Endothelial cell of umbilical vein (primary cell): ENCODE data around the gene EGFL7. TPM values are rescaled to one million over a fixed set of nuclear protein-coding genes. Genes with fewer than 3 reads are reported as not detected.
A peak's percentile ranks its signal among the peaks of the same experiment; 100 is the strongest.

Experiments
- BruUV-seq: library from RNA; stranded (reverse); fragments of 400-500 nt; replicated peaks from 2 replicates; lab custom pipeline; 2021; lab: Mats Ljungman, UMichigan
- CTCF ChIA-PET: fragments of 300-600, 350-600 bp; sonication (Branson Sonifier 250); formaldehyde crosslinking; loops from one replicate; lab custom pipeline; 2021; ENCODE audit warnings: antibody characterized with exemption, inconsistent platforms; lab: Charles Lee
- POLR2A ChIA-PET: fragments of 300-600, 350-600 bp; sonication (Branson Sonifier 250); formaldehyde crosslinking; loops from one replicate; lab custom pipeline; 2021; ENCODE audit warnings: antibody characterized with exemption, inconsistent platforms; lab: Charles Lee
- DNase-seq: peaks from one replicate; pipeline ENCODE4 v3.0.0-alpha.2; 2011; ENCODE audit warnings: low read depth, low spot score
- FAIRE-seq: peaks from 2 replicates; lab custom pipeline; 2011; peaks lifted over from hg19 to GRCh38; lab: Jason Lieb, UNC
- H2AFZ ChIP-seq: 2 replicates; pipeline ENCODE4 v1.6.0; 2012; ENCODE audit warnings: low read depth, low read length, control low read depth, inconsistent platforms
- H3K27ac ChIP-seq: 2 replicates; pipeline ENCODE4 v1.5.1; 2011; ENCODE audit warnings: low read depth, mild to moderate bottlenecking, control low read depth, low read length, moderate library complexity; ENCODE audit not compliant: insufficient read depth
- H3K27me3 ChIP-seq, 2 experiments: 2 replicates each; pipeline versions ENCODE4 v1.6.0 to v1.6.1; 2011; ENCODE audit warnings: low read length in 2 of 2, mixed read lengths in 1 of 2; ENCODE audit not compliant: control insufficient read depth in 2 of 2, insufficient read depth in 2 of 2
- H3K36me3 ChIP-seq, 2 experiments: 2 replicates in 1 of 2; 3 replicates in 1 of 2; pipeline ENCODE4 v1.5.1; 2011; ENCODE audit warnings: low read length in 2 of 2, mild to moderate bottlenecking in 1 of 2, moderate library complexity in 1 of 2; ENCODE audit not compliant: control insufficient read depth in 2 of 2, insufficient read depth in 2 of 2; ENCODE audit errors: extremely low read depth in 1 of 2
- H3K4me1 ChIP-seq: 3 replicates; pipeline ENCODE4 v1.5.1; 2011; ENCODE audit warnings: mild to moderate bottlenecking, low read length; ENCODE audit not compliant: control insufficient read depth, insufficient read depth; ENCODE audit errors: extremely low read depth
- H3K4me2 ChIP-seq: 2 replicates; pipeline ENCODE4 v1.6.1; 2011; ENCODE audit warnings: low read length, control low read depth, mixed read lengths; ENCODE audit not compliant: insufficient read depth
- H3K4me3 ChIP-seq, 3 experiments: fragments of 200-600 bp in 1 of 3; sonication (generic), shearing (Covaris generic) in 1 of 3; replicated peaks in 1 of 3; 2 replicates each; pipeline ENCODE4 v1.5.1; 2011 to 2016; ENCODE audit warnings: control low read depth in 3 of 3, low read length in 3 of 3, mild to moderate bottlenecking in 2 of 3, inconsistent platforms in 1 of 3, low read depth in 1 of 3, moderate library complexity in 1 of 3; ENCODE audit not compliant: insufficient read depth in 1 of 3
- H3K79me2 ChIP-seq: 2 replicates; pipeline ENCODE4 v1.6.0; 2012; ENCODE audit warnings: low read length, inconsistent platforms; ENCODE audit not compliant: control insufficient read depth, insufficient read depth
- H3K9ac ChIP-seq: replicated peaks from 2 replicates; pipeline ENCODE3; 2011; ENCODE audit warnings: low read length, control low read depth; ENCODE audit not compliant: insufficient read depth; ENCODE audit errors: extremely low read depth
- H3K9me1 ChIP-seq: replicated peaks from 3 replicates; pipeline ENCODE4 v1.6.0; 2011; ENCODE audit warnings: mild to moderate bottlenecking, low read length; ENCODE audit not compliant: control insufficient read depth, insufficient read depth; ENCODE audit errors: extremely low read depth
- H3K9me3 ChIP-seq: replicated peaks from 2 replicates; pipeline ENCODE4 v1.5.1; 2012; ENCODE audit warnings: low read length, inconsistent platforms; ENCODE audit not compliant: control insufficient read depth, insufficient read depth
- H4K20me1 ChIP-seq: replicated peaks from 2 replicates; pipeline ENCODE3; 2011; ENCODE audit warnings: mild to moderate bottlenecking, low read length; ENCODE audit not compliant: control insufficient read depth, insufficient read depth; ENCODE audit errors: extremely low read depth
- CTCF ChIP-seq, 2 donors: IDR thresholded peaks; 1 replicate in 1 of 2; 2 replicates in 1 of 2; pipeline ENCODE4 v1.5.1; 2011; ENCODE audit warnings: low read length in 2 of 2, mild to moderate bottlenecking in 2 of 2, moderate library complexity in 2 of 2, control low read depth in 1 of 2, inconsistent platforms in 1 of 2, low read depth in 1 of 2; ENCODE audit not compliant: insufficient read depth in 1 of 2; ENCODE audit errors: extremely low read depth in 1 of 2
- EZH2 ChIP-seq: IDR thresholded peaks from 2 replicates; pipeline ENCODE4 v1.6.1; 2012; ENCODE audit warnings: borderline replicate concordance, low read depth, mild to moderate bottlenecking, moderate library complexity, low read length, inconsistent platforms; ENCODE audit not compliant: severe bottlenecking
- FOS ChIP-seq: IDR thresholded peaks from 2 replicates; pipeline ENCODE4 v1.6.1; 2011; ENCODE audit warnings: mild to moderate bottlenecking, low read length, moderate library complexity, borderline replicate concordance; ENCODE audit not compliant: insufficient read depth
- GATA2 ChIP-seq: IDR thresholded peaks from 2 replicates; pipeline ENCODE4 v1.7.0; 2011; ENCODE audit warnings: low read depth, mild to moderate bottlenecking, moderate library complexity, mixed read lengths, low read length; ENCODE audit not compliant: insufficient read length, insufficient read depth
- JUN ChIP-seq: IDR thresholded peaks from 2 replicates; pipeline ENCODE4 v1.6.1; 2011; ENCODE audit warnings: borderline replicate concordance, low read depth; ENCODE audit not compliant: insufficient read length, insufficient read depth
- MAX ChIP-seq: IDR thresholded peaks from 2 replicates; pipeline ENCODE4 v1.6.1; 2011; ENCODE audit not compliant: insufficient read depth, insufficient read length
- MYC ChIP-seq: IDR thresholded peaks from one replicate; pipeline ENCODE4 v1.6.1; 2011; ENCODE audit warnings: mild to moderate bottlenecking, low read depth, low read length
- POLR2A ChIP-seq: IDR thresholded peaks from 2 replicates; pipeline ENCODE4 v1.6.1; 2012; ENCODE audit warnings: low read depth, mild to moderate bottlenecking, control low read depth, low read length
- POLR2AphosphoS5 ChIP-seq: IDR thresholded peaks from 2 replicates; pipeline ENCODE4 v1.6.1; 2012; ENCODE audit warnings: low read depth, mild to moderate bottlenecking, control low read depth, low read length, moderate library complexity; ENCODE audit not compliant: insufficient read depth
- dilution Hi-C: fragments of 300-500 bp; cut with MboI; formaldehyde crosslinking; loops from one replicate; pipeline ENCODE4 v1.15.0; 2019; ENCODE audit warnings: low sequenced_read_pairs; ENCODE audit not compliant: extremely low pct_ligation_motif_present
- intact Hi-C: fragments of 100-400 bp; cut with micrococcal nuclease; formaldehyde crosslinking; loops from one replicate; pipeline ENCODE4 v1.10.0; 2022
- polyA plus RNA-seq, 4 experiments: library from polyadenylated mRNA; depleted of rRNA in 3 of 4; stranded (reverse) in 3 of 4; unstranded in 1 of 4; fragments of >200 nt; gene quantifications; 2 replicates each; pipeline versions ENCODE4 v1.2.1 to v1.2.3, GENCODE V29; 2011 to 2012; ENCODE audit warnings: missing spikeins in 1 of 4
- total RNA-seq: library from RNA; stranded (reverse); gene quantifications from 2 replicates; pipeline ENCODE4 v1.2.3, GENCODE V29; 2021

Gene EGFL7
- total and polyA plus RNA-seq, 2 donors (not counting 3 experiments of a cell fraction or from before 2014, with no cell fraction given) = 1,043 to 1,377 TPM

- no peak for FAIRE-seq
- Histone ChIP-seq H3K9ac (no peak overlapping the region), H3K9me1 (no peaks in the 10 kb centered on the region), H2AFZ (no peak overlapping the region), H3K4me3 (no peak overlapping the region), H3K9me3 (no peaks in the 10 kb centered on the region), H4K20me1 (no peaks in the 10 kb centered on the region), H3K36me3 (peaks cover 6 to 24% of the 10 kb centered on the region in 2 experiments), H3K4me1 (peaks cover 66% of the 10 kb centered on the region), H3K79me2 (peaks cover 68% of the 10 kb centered on the region), H3K27me3 (no peaks in the 10 kb centered on the region), H3K27ac (peak overlapping the region; percentile 38), H3K4me2 (no peak overlapping the region)
- TF ChIP-seq POLR2AphosphoS5 (no peak), CTCF (IDR thresholded peaks at IDR 0.05; ENCODE audit: extremely low read depth in 1 of 2, insufficient read depth in 1 of 2, low read depth in 1 of 2, low read length in 2 of 2) (no peak), FOS (no peak), MAX (no peak), JUN (no peak), MYC (no peak), POLR2A (no peak), GATA2 (no peak), EZH2 (no peak)
- no TSS peak for BruUV-seq
- POLR2A ChIA-PET = interaction anchor here (0.6 to 3.6 kb wide), 2 partner anchors 9 to 55 kb away, joined by 3 to 20 read pairs; no protein-coding TSS in a partner anchor
- CTCF ChIA-PET = interaction anchor here (1.1 to 2.6 kb wide), 4 partner anchors 9 to 47 kb away, joined by 3 to 21 read pairs (median 4); no protein-coding TSS in a partner anchor
- no peak for DNase-seq
- intact Hi-C loops = no loop called here
- dilution Hi-C loops = no loop called here
Measured at GRCh38 chr9:136718345-136719194, 55.9 kb downstream of the EGFL7 start.
